Suprapubic skin (tissue), 3 donors: ENCODE measurements around the gene RAD50.

Experiments
- CTCF ChIP-seq, 2 donors: fragments of 200-600 bp in 1 of 2; fragments of 450-650 bp in 1 of 2; sonication (generic) in 1 of 2; IDR thresholded peaks; one replicate each; pipeline ENCODE4 v1.5.1; 2016 to 2019; ENCODE audit warnings: antibody characterized with exemption in 2 of 2, mild to moderate bottlenecking in 1 of 2, moderate library complexity in 1 of 2
- EP300 ChIP-seq: sonication (generic); formaldehyde crosslinking; IDR thresholded peaks from one replicate; pipeline ENCODE4 v1.6.1; 2017; ENCODE audit warnings: antibody characterized with exemption

DNA sequence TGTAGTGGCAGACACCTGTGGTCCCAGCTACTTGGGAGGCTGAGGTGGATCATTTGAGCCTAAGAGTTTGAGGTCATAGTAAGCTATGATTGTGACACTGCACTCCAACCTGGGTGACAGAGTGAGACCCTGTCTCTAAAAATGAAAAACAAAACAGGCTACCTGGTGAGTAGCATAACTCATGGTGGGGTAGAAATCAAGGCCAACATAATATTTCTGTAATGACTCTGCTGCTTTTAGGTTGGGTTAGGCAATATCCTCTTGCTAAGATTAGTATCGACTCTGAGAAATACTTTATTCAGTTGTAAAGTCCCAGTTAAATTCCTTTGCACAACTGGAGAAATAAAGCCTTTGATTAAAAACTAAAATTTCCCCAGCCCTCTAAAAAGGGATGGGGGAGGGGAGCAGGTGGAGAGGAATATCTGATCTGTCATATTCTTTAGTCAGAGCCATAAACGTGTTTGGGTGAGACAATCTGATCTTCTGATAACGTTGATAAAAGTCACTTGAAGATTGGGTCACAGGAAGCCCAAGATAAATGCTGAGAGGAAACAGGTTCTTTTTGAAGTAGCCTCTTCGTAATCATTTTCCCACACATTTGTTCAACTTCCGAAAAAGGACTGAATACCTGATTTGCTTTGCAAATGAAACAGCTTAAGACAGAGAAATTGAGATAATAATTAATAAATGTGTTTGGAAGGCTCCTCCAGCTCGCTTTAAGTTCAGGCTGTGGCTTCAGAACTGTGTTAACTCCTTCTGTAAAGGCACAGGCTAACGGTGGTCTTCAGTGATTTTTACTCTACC lies 132.0 kb downstream of the RAD50 start:
- TF ChIP-seq EP300 (no peak), CTCF (IDR thresholded peaks at IDR 0.05) (no peak)
